Keratinocyte (primary cell): ENCODE measurements around the gene PCDHGA2. TPM values are rescaled to one million over a fixed set of nuclear protein-coding genes. Genes with fewer than 3 reads are reported as not detected.
"Not testable (repeated sequence)": the region's sequence is repeated elsewhere in the genome, so short reads cannot be mapped to it uniquely, and the experiment has no call there.

Experiments
- DNase-seq: peaks from one replicate; pipeline ENCODE4 v3.0.0-alpha.2; 2011; ENCODE audit warnings: low read depth, missing footprints, low spot score
- FAIRE-seq: peaks from 2 replicates; lab custom pipeline; 2011; peaks lifted over from hg19 to GRCh38; lab: Jason Lieb, UNC
- H2AFZ ChIP-seq: 2 replicates; pipeline ENCODE4 v1.6.0; 2012; ENCODE audit warnings: low read length, control low read depth, inconsistent platforms; ENCODE audit not compliant: control insufficient read depth
- H3K27ac ChIP-seq: 2 replicates; pipeline ENCODE4 v1.5.1; 2011; ENCODE audit warnings: low read length; ENCODE audit not compliant: control insufficient read depth, insufficient read depth
- H3K27me3 ChIP-seq: 3 replicates; pipeline ENCODE4 v1.6.0; 2011; ENCODE audit warnings: low read length; ENCODE audit not compliant: control insufficient read depth, insufficient read depth; ENCODE audit errors: extremely low read depth
- H3K36me3 ChIP-seq, 2 experiments: 2 replicates in 1 of 2; 3 replicates in 1 of 2; pipeline ENCODE4 v1.5.1; 2011; ENCODE audit warnings: low read length in 2 of 2, mild to moderate bottlenecking in 1 of 2; ENCODE audit not compliant: control insufficient read depth in 2 of 2, insufficient read depth in 2 of 2; ENCODE audit errors: extremely low read depth in 1 of 2
- H3K4me1 ChIP-seq: 3 replicates; pipeline ENCODE4 v1.5.1; 2011; ENCODE audit warnings: low read length; ENCODE audit not compliant: control insufficient read depth, insufficient read depth; ENCODE audit errors: extremely low read depth
- H3K4me2 ChIP-seq: 3 replicates; pipeline ENCODE4 v1.6.0; 2011; ENCODE audit warnings: low read depth, low read length; ENCODE audit not compliant: control insufficient read depth, insufficient read depth; ENCODE audit errors: extremely low read depth
- H3K4me3 ChIP-seq, 3 experiments: fragments of 200-600 bp in 1 of 3; sonication (generic) in 1 of 3; 2 replicates in 2 of 3; 3 replicates in 1 of 3; pipeline ENCODE4 v1.5.1; 2011 to 2016; ENCODE audit warnings: low read length in 3 of 3, mild to moderate bottlenecking in 3 of 3, control low read depth in 2 of 3, inconsistent platforms in 1 of 3, low read depth in 1 of 3, mixed read lengths in 1 of 3, mixed run types in 1 of 3, moderate library complexity in 1 of 3; ENCODE audit not compliant: control insufficient read depth in 2 of 3, insufficient read depth in 2 of 3; ENCODE audit errors: extremely low read depth in 1 of 3
- H3K79me2 ChIP-seq: 2 replicates; pipeline ENCODE4 v1.6.0; 2012; ENCODE audit warnings: low read length; ENCODE audit not compliant: control insufficient read depth, insufficient read depth
- H3K9ac ChIP-seq: 3 replicates; pipeline ENCODE4 v1.6.0; 2011; ENCODE audit warnings: low read length; ENCODE audit not compliant: control insufficient read depth, insufficient read depth; ENCODE audit errors: extremely low read depth
- H3K9me1 ChIP-seq: 3 replicates; pipeline ENCODE4 v1.6.0; 2011; ENCODE audit warnings: low read length; ENCODE audit not compliant: control insufficient read depth, insufficient read depth; ENCODE audit errors: extremely low read depth
- H3K9me3 ChIP-seq: 2 replicates; pipeline ENCODE4 v1.5.1; 2012; ENCODE audit warnings: low read depth, low read length; ENCODE audit not compliant: control insufficient read depth
- H4K20me1 ChIP-seq: 3 replicates; pipeline ENCODE4 v1.6.0; 2011; ENCODE audit warnings: low read length; ENCODE audit not compliant: control insufficient read depth, insufficient read depth; ENCODE audit errors: extremely low read depth
- EZH2 ChIP-seq: IDR thresholded peaks from one replicate; pipeline ENCODE4 v1.6.1; 2012; ENCODE audit warnings: inconsistent platforms, mild to moderate bottlenecking, low read length, moderate library complexity
- dilution Hi-C: fragments of 300-500 bp; cut with MboI; formaldehyde crosslinking; loops from one replicate; pipeline ENCODE4 v1.7.0; 2020; ENCODE audit warnings: low sequenced_read_pairs; ENCODE audit not compliant: extremely low pct_ligation_motif_present
- polyA plus RNA-seq, 5 experiments: library from polyadenylated mRNA; depleted of rRNA in 3 of 5; stranded (reverse) in 3 of 5; stranded (forward) in 1 of 5; unstranded in 1 of 5; fragments of >200 nt; gene quantifications; 1 replicate in 1 of 5; 2 replicates in 3 of 5; 3 replicates in 1 of 5; pipeline versions ENCODE4 v1.2.1 to v1.2.3, GENCODE V29; 2011 to 2012; ENCODE audit warnings: missing spikeins in 2 of 5, low read depth in 1 of 5, low replicate concordance in 1 of 5
- TF ChIP-seq, protein P1 (sequence below), 3 experiments: IDR thresholded peaks in 1 of 3; conservative IDR thresholded peaks in 1 of 3; optimal IDR thresholded peaks in 1 of 3; 2 replicates in 2 of 3; 3 replicates in 1 of 3; pipeline versions ENCODE3 to v1.5.1; 2011; ENCODE audit warnings: low read length in 3 of 3, mild to moderate bottlenecking in 3 of 3, moderate library complexity in 2 of 3, control low read depth in 1 of 3, inconsistent platforms in 1 of 3; ENCODE audit not compliant: insufficient read depth in 2 of 3; ENCODE audit errors: extremely low read depth in 1 of 3

PCDHGA2 gene
- polyA plus RNA-seq, 1 donor (not counting 4 experiments of a cell fraction or from before 2014, with no cell fraction given): 0.14 TPM

DNA sequence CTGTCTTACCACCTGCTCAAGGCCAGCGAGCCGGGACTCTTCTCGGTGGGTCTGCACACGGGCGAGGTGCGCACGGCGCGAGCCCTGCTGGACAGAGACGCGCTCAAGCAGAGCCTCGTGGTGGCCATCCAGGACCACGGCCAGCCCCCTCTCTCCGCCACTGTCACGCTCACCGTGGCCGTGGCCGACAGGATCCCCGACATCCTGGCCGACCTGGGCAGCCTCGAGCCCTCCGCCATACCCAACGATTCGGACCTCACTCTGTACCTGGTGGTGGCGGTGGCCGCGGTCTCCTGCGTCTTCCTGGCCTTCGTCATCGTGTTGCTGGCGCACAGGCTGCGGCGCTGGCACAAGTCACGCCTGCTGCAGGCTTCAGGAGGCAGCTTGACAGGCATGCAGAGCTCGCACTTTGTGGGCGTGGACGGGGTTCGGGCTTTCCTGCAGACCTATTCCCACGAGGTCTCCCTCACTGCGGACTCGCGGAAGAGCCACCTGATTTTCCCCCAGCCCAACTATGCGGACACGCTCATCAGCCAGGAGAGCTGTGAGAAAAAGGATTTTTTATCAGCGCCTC is 2.3 kb downstream of the PCDHGA2 start:
- H3K27ac ChIP-seq, H3K9me1 ChIP-seq, H3K4me2 ChIP-seq, H3K4me1 ChIP-seq, FAIRE-seq, H3K9ac ChIP-seq, dilution Hi-C loops, DNase-seq, H3K36me3 ChIP-seq, H4K20me1 ChIP-seq, H3K79me2 ChIP-seq, H3K4me3 ChIP-seq, H2AFZ ChIP-seq: not testable (repeated sequence)
- peaks cover 11% of the 10 kb centered on the region for H3K27me3 ChIP-seq
- peaks cover 16% of the 10 kb centered on the region for H3K9me3 ChIP-seq

DNA sequence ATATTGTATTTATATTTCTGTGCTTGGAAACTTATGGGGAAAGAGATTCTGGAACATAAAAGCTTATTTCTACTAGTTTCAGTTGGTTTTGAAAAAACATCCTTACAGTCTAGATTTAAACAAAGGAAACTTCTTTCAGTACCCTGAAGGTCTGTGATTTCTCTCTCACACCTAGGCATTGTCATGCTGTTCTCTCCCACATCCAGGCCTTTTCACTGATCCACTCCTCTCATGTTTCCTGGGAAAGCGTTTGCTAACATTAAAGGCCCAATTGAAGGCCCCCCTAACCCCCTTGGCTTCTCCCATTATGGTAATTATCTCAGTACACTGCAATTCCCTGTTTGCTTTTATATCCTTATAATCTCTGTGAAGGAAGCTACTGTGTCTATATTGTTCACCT is 4.2 kb downstream of the PCDHGA2 start:
- no peaks in the 10 kb centered on the region for H4K20me1 ChIP-seq
- H3K9me1 ChIP-seq: no peaks in the 10 kb centered on the region
- TF ChIP-seq, protein P1, sequence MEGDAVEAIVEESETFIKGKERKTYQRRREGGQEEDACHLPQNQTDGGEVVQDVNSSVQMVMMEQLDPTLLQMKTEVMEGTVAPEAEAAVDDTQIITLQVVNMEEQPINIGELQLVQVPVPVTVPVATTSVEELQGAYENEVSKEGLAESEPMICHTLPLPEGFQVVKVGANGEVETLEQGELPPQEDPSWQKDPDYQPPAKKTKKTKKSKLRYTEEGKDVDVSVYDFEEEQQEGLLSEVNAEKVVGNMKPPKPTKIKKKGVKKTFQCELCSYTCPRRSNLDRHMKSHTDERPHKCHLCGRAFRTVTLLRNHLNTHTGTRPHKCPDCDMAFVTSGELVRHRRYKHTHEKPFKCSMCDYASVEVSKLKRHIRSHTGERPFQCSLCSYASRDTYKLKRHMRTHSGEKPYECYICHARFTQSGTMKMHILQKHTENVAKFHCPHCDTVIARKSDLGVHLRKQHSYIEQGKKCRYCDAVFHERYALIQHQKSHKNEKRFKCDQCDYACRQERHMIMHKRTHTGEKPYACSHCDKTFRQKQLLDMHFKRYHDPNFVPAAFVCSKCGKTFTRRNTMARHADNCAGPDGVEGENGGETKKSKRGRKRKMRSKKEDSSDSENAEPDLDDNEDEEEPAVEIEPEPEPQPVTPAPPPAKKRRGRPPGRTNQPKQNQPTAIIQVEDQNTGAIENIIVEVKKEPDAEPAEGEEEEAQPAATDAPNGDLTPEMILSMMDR (optimal IDR thresholded peaks at IDR 0.05 in 1 of 3, IDR thresholded peaks at IDR 0.05 in 1 of 3, conservative IDR thresholded peaks at IDR 0.05 in 1 of 3; ENCODE audit: extremely low read depth in 1 of 3, insufficient read depth in 2 of 3, low read length in 3 of 3): no peak
- TF ChIP-seq EZH2: no peak
- H3K79me2 ChIP-seq: no peaks in the 10 kb centered on the region
- no peaks in the 10 kb centered on the region for H3K4me1 ChIP-seq
- no peak overlapping the region for H3K9ac ChIP-seq
- no peak overlapping the region for H3K27ac ChIP-seq
- no peaks in the 10 kb centered on the region for H3K36me3 ChIP-seq
- no peak overlapping the region for H2AFZ ChIP-seq
- no peak overlapping the region for H3K4me2 ChIP-seq
- dilution Hi-C loops: no loop called here
- peaks cover 11% of the 10 kb centered on the region for H3K27me3 ChIP-seq
- no peak overlapping the region for H3K4me3 ChIP-seq
- DNase-seq (no peak), FAIRE-seq (no peak)
- H3K9me3 ChIP-seq: peaks cover 16% of the 10 kb centered on the region
